ENCODE measurements around the gene GNAZ. TPM values are rescaled to one million over a fixed set of nuclear protein-coding genes. Genes with fewer than 3 reads are reported as not detected.
"Not testable (repeated sequence)": the region's sequence is repeated elsewhere in the genome, so short reads cannot be mapped to it uniquely, and the experiment has no call there.

GNAZ gene
- total RNA-seq, 1 experiment from 2014 or later, result 6.0 TPM

- DNase-seq (ENCODE audit: low spot score), result no peak
Observed at GRCh38 chr22:23132376-23133091, 62.2 kb downstream of the GNAZ start.

- DNase-seq (ENCODE audit: low spot score), result no peak
Observed at GRCh38 chr22:23133922-23134321, 63.6 kb downstream of the GNAZ start.

GRCh38 chr22:23136991-23137390, 66.7 kb downstream of the GNAZ start:
- not testable (repeated sequence) for DNase-seq (ENCODE audit: low spot score)

- DNase-seq (ENCODE audit: low spot score), result no peak
Observed at GRCh38 chr22:23137468-23137867, 67.1 kb downstream of the GNAZ start.

GRCh38 chr22:23137905-23138561, 67.7 kb downstream of the GNAZ start:
- no peak for DNase-seq (ENCODE audit: low spot score)

GRCh38 chr22:23138584-23139435, 68.5 kb downstream of the GNAZ start:
- no peak for DNase-seq (ENCODE audit: low spot score)

- no peak for DNase-seq (ENCODE audit: low spot score)
Observed at GRCh38 chr22:23140385-23140784, 70.1 kb downstream of the GNAZ start.

GRCh38 chr22:23142546-23143105, 72.3 kb downstream of the GNAZ start:
- DNase-seq (ENCODE audit: low spot score), result no peak

GRCh38 chr22:23143119-23143518, 72.8 kb downstream of the GNAZ start:
- DNase-seq (ENCODE audit: low spot score), result no peak

- no peak for DNase-seq (ENCODE audit: low spot score)
Observed at GRCh38 chr22:23144432-23144831, 74.1 kb downstream of the GNAZ start.

- peak; percentile 93 for DNase-seq (ENCODE audit: low spot score)
Observed at GRCh38 chr22:23144932-23145877, 74.9 kb downstream of the GNAZ start, which contains the start of gene RAB36. TSS of gene RAB36 (plus strand) at chr22:23145477. CDS start at chr22:23146617, 1,140 bp downstream.

GRCh38 chr22:23145878-23146470, 75.7 kb downstream of the GNAZ start:
- DNase-seq (ENCODE audit: low spot score), result no peak

- no peak for DNase-seq (ENCODE audit: low spot score)
Observed at GRCh38 chr22:23146478-23147205, 76.3 kb downstream of the GNAZ start.

- no peak for DNase-seq (ENCODE audit: low spot score)
Observed at GRCh38 chr22:23147617-23148387, 77.5 kb downstream of the GNAZ start.

GRCh38 chr22:23149743-23150238, 79.5 kb downstream of the GNAZ start:
- no peak for DNase-seq (ENCODE audit: low spot score)

GRCh38 chr22:23150762-23151161, 80.4 kb downstream of the GNAZ start:
- DNase-seq (ENCODE audit: low spot score), result no peak

GRCh38 chr22:23151827-23152226, 81.5 kb downstream of the GNAZ start:
- DNase-seq (ENCODE audit: low spot score), result no peak

GRCh38 chr22:23152238-23153114, 82.2 kb downstream of the GNAZ start:
- DNase-seq (ENCODE audit: low spot score), result no peak
